SIG-M5 treated with dmso at 0.1 percent for 504 hours (cell line): Measurements from ENCODE around the gene FLT4.

ENCODE experiments used
- DNase-seq: peaks from one replicate; lab custom pipeline; 2025; ENCODE audit not compliant: unreplicated experiment; lab: John Stamatoyannopoulos, UW

FLT4 gene

DNA sequence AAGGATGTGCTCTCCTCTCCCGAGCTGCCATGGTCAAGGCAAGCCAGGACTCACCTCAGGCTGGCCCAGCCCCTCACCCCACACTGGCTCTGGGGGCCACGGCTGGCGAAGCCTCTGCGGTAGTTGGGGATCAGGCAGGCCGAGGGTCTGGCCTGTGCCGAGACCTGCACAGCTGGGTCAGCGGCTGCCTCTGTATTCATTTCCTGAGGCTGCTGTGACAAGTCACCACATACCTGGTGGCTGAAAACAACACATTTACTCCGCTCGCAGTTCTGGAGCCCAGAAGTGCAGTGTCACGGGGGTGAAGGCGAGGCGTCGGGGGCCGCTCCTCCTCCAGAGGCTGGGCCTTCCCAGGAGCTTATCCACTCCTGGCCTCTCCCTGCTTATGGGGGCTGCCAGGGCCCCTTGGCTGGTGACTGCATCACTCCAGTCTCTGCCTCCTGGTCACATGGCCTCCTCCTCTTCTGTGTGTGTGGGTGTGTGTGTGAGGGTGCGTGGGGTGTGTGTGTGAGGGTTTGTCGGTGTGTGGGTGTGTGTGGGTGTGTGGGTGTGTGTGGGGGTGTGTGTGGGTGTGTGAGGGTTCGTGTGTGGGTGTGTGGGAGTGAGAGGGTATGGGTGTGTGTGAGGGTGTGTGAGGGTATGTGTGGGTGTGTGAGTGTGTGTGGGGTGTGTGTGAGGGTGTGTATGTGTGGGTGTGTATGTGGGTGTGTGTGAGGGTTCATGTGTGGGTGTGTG is 54.9 kb downstream of the FLT4 start:
- no peak for DNase-seq

DNA sequence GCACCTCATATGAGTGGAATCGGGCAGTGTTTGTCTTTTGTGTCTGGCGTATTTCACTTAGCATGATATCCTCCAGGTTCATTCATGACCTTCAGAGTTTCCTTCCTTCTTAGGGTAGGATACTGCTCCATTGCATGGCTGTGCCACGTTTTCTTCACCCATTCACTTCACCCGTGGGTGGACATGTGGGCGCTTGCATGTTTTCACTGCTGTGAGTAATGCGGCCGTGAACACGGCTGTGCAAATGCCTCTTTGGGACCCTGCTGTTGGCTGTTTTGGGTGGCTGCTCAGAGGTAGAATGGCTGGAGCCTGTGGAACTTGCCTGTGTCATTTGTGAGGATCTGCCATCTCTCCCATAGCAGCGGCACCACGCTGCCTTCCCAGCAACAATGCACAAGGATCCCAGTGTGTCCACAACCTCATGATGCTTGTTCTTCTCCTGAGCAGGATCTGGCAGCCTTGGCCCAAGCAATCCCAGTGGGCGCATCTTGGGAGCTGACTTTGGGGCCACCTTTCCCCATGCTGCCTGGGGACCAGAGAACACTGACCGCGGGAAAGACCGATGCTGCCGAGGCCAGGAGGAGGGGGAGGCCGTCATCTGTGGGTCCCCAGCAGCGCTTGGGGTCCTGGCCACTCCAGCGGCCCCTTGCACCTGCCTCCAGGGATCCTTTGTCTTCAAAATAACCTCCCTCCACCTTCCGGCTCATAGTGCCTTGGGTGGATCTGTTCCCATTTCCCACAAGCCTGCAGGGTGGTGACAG is 55.8 kb downstream of the FLT4 start:
- no peak for DNase-seq

DNA sequence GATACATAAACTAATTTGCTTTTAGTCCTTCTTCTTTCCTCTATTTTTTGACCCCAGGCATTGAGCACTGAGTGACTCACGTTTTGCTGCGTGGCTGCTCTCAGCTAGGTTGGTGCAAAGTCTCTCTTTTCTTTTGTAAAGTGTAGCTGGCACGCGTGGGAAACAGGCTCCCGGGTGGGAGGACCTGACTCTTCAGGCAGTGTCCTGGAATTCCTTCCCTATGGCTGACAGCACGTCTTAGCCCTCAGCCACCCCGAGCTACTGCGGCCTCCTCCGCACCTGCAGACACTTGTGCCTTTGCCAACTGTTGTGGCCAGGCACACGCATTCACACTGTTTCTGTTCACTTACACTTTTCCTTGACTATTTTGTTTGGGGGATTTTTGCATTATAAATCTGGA is 57.2 kb downstream of the FLT4 start:
- no peak for DNase-seq

DNA sequence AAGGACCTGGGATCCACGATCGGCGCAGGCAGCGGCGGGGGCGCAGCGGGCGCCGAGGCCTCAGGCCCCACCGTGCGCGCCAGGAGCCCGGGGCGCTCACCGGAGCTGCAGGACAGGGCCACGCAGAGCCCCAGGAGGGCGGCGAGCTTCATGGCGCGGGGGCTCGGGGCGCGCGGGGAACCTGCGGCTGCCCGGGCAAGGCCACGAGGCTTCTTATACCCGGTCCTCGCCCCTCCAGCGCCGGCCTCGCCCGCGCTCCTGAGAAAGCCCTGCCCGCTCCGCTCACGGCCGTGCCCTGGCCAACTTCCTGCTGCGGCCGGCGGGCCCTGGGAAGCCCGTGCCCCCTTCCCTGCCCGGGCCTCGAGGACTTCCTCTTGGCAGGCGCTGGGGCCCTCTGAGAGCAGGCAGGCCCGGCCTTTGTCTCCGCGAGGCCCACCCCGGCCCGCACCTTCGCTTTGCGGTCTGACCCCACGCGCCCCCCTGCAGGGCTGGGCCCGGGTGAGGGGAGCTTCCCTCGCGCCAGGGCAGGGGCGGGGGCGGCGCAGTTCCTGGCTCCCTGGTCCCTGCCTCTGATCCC is 58.0 kb downstream of the FLT4 start, which contains the start of gene SCGB3A1:
Gene SCGB3A1, minus strand, starts transcription at position 189 of the 577 bp plus-strand sequence. Its CDS starts 37 bp downstream, at position 152.
- DNase-seq, result no peak

DNA sequence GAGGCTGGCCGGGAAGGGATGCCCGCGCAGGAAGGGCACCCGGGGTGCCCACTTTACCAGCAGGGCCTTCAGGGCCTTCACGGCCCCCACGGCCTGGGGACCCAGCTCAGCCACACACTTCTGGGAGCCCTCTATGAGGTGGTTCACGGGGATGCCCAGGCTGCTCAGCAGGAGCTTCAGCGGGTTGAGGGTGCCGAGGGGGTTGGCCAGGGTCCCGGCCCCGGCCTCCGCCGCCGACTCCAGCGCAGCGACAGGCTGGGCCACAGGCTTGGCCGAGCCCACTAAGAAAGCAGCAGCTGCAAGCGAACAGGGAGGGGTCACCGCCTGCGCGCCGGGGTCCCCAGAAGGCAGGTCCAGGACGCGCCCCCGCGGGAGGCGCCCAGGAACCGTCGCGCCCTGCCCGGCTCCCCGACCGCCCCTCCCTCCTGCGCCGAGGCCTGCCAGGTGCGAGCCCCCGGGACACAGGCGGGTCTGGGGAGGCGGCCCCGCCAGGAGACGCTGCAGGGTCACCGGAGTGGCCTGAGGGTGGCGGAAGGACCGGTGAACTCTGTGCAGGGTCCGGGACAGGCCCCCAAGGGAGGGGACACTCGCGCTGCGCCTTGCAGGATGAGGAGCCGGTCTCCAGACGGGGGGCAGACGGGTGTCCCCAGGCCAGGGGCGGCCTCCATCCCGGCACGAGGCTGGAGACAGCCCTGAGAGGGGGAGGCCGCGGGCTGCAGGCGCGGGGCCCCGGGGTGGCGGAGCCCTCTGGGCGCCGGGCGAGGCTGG is 58.7 kb downstream of the FLT4 start:
- DNase-seq, result no peak

DNA sequence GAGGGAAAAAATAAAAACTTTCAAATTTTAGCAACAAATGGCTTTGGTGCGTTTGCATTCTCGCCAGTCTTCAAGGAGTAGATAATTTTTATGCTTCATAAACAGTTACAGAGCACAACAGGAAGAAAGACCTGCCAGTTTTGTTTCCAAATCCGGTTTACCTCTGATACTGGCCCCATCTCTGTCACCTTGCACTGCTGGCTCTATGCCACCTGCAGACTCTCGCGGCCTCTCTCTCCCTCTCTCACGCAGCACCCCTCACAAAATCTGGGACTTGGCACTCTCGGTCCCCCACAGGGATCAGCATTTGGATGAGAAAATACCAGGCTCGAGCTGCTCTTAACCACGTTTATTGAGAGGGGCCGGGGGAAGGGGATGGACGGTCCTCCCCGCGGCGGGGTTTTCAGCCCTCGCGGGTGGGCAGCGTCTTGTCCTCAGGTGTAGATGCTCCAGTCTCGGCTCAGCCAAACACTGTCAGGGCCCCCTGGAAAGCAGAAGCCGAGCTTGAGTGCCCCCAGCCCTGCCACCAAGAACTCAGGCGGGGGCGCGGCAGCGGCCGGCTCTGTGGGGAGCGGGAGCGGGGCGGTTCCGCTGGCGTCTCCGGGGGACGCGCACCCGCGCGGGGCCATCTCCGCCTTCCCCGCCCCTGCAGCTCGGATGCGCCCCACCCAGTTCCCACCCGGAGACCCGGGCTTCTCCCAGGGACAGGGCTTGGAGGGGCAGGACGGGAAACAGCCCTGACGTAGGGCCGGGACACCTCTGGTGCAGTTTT is 59.4 kb downstream of the FLT4 start:
- no peak for DNase-seq

DNA sequence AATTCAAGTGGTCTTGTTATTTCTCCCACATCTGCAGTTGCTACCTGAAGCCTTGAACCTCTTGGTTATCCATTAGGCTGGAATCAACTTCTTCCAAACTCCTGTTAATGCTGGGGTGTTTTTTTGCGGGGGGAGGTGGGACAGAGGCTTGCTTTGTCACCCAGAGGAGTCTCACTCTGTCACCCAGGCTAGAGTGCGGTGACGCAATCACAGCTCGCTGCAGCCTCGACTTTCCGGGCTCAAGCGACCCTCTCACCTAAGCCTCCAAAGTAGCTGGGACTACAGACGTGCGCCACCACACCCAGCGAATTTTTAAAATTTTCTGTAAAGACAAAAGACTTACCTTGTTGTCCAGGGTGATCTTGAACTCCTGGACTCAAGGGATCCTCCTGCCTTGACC is 62.5 kb downstream of the FLT4 start:
- no peak for DNase-seq

DNA sequence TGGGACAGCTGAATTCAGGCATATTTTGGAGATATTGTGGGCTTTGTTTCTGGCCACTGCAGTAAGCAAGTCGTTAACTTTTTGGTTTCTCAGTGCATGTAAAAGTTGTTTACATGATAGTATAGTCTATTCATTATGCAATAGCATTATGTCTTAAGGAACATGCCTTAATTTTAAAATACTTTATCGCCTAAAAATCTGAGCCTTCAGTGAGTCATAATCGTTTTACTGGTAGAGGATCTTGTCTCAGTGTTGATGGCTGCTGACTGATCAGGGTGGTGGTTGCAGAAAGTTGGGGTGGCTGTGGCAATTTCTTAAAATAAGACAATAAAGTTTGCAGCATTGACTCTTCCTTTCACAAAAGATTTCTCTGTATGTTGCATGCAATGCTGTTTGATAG is 63.2 kb downstream of the FLT4 start:
- no peak for DNase-seq

DNA sequence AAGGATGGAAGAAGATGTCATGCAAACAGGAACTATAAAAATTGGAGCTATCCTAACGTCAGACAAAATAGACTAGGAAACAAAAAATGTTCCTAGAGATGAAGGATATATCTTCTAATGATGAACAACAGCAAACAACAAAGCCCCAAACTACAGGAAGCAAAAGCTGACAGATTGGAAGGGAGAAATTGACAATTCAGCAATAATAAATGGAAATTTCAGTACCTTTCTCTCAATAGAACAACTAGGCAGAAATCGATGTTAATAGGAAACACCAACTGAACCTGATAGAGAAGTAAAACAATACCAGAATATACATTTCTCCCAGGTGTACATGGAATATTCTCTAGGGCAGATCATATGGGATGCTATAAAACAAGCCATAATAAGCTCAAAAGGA is 65.7 kb downstream of the FLT4 start:
- DNase-seq, result no peak

DNA sequence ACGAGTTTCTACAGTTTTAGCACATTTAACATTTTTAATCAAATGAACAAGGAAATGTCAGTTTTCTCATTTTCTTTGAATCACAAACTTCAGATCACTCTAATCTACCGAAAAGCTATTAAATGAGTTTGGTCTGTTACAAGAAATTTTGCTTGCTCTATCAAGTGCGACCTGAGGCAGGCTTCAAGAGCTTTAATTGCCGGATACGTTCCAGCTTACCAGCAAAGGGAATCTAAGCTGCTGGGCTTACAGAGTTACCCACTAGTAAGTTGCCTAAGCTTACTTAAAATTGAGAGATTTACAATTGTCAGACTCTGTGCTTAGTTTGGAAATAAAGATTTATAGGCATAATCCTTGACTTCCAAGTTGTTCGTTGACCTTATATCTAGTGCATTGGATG is 68.7 kb downstream of the FLT4 start:
- no peak for DNase-seq

DNA sequence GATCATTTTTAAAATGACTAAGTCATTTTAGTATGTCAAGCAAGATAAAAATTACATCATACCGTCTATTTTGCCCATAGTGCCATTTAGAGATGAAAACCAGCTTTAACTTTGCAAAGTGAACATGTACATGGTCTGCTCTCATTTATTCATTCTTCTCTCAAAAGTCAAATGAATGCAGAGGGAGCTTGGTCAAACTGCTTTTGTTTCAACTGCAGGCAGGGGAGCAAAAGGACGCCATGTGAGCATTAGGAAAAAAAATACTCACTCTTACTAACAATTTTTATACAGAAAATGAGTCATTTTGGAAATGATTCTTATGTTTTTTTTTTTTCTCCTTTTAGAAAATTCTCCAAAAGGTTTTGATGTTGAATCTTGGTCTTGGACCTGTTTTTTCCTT is 73.8 kb downstream of the FLT4 start:
- no peak for DNase-seq

DNA sequence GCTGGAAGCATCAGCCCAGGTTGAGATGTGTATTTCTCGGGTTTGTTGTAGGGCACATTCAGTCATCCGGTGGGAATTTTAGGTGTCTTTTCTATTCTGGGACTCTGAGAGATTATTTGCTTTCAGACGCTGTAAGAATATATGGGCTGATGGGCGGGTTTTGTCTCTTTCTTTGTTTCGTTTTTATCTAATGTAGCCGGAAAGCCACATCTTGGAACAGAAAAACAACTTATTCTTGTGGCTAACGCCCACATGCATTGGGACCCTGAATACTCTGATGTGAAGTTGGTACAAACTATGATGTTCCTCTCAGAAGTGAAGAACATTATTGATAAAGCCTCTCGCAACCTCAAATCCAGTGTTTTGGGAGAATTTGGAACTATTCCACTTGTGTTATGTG is 80.5 kb downstream of the FLT4 start:
- no peak for DNase-seq

DNA sequence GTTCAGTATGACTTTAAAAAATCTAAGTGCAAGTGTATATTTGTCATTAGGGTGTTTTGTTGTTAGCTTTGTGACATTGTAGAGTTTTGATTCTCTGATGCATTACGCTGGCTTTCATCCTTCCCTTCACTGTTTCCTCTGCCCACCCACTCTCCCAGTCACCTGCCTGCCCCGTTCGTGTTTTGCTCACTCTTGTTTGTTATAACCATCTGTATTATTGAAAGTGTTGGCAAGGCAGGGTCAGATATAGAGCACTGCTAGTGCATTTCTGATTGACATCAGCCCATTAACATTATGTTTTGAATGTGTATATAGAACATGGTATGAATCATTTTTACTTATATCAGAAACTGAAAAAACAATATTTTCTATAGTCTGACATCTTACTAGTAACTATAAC is 85.4 kb downstream of the FLT4 start:
- no peak for DNase-seq

DNA sequence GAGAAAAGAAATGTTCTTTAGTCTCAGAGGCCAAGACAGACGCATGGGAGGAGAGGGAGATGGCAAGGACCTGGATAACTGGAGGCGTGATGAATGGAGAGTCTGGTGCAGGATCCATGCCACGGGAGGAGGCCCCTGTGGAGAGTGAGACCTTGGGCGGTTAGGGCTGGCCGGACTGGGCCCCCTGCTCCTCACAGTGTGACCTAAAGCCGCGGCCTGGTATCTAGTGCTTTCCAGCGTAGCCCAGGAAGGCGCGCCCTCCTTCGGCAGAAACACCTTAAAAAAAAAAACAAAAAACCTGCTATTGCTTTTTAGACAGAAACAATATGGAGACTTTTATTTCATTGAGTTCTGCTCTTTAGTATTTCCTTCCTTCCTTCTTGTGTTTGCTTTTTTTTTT is 91.2 kb downstream of the FLT4 start:
- DNase-seq, result no peak

DNA sequence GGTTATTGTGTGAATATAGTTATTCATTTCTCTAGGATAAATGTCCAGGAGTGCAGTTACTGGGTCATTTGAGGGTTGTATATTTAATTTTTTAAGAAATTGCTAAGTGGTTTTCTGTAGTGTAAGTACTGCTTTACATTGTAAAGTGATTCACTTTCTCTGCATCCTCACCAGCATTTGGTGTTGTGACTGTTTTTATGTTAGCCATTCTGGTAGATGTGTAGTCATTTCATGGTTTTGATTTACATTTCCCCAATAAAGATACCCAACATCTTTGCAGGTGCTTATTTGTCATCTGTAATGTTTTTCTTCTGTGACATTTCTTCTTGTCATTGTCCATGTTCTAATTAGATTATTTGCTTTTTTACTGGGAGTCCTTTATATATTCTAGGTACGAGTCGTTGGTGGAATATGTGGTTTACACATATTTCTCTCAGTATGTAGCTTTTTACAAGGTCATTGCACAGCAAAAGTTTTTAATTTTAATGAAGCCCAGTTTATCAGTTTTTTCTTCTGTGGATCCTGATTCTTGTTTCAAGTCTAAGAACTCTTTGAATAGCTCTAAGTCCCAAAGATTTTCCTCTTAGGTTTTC is 92.1 kb downstream of the FLT4 start:
- DNase-seq, result no peak

DNA sequence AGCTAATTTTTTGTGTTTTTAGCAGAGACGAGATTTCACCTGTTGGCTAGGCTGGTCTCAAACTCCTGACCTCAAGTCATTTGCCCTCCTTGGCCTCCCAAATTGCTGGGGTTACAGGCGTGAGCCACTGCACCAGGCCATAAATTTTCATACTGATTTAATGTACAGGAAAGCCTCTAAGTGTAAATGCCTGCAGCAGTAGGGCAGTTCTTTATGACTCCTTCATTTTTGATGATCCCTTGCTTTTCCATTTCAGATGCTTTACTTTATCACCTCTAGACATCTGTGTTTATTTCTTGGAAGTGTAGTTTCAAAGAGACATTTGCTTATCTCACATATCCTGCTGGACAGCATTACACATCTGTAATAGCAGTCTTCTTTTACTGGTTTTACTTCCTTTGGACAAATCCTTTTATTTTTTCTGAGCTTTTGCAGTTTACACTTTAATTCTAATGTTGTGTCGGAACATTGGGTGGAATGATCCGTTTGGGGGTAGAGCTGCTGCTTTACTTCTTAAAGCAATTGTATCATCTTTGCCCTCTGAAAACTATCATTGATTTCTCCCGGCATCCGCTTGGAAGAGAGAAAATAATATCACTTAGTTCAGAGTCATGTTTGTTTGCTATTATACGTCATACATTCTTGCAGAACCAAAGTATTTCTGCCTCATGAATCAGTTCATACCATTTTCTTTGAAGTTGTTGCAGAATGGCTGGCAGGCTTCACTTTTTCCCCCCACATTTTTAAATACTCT is 94.1 kb downstream of the FLT4 start:
- DNase-seq, result no peak

DNA sequence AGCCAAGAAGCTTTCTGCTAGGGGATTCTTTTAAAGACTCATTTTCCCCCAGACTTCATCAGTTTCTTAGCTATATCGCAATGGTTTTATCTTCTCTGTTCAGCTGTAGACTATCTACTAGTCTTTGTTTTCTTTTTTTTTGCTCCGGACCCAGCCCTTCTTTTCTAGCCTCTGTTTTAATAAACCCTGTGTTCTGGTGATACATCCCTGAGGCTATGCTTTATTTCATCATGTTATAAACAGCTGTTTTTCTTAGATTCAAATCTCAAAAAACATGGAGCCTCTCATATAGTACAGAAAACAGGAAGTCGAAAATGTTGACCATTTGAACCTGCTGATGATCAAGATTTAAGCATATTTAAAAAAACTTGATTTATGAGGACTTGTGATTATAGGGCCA is 95.9 kb downstream of the FLT4 start:
- peak; percentile 3 for DNase-seq
